Smooth muscle cell (in vitro differentiated cells): Measurements from ENCODE around the gene KRTAP10-2. TPM values are rescaled to one million over a fixed set of nuclear protein-coding genes. Genes with fewer than 3 reads are reported as not detected.
"Not testable (repeated sequence)": the region's sequence is repeated elsewhere in the genome, so short reads cannot be mapped to it uniquely, and the experiment has no call there.

Experiments
- DNase-seq: peaks from one replicate; lab custom pipeline; 2025; ENCODE audit not compliant: unreplicated experiment; lab: John Stamatoyannopoulos, UW
- H2AFZ ChIP-seq: fragments of 200-600 bp; sonication (generic); 2 replicates; pipeline ENCODE4 v1.6.0; 2016; ENCODE audit warnings: antibody characterized with exemption, low read depth, mild to moderate bottlenecking
- H3F3A ChIP-seq: fragments of 200-600 bp; sonication (generic); 2 replicates; pipeline ENCODE4 v1.6.0; 2017; ENCODE audit warnings: antibody characterized with exemption, low read depth
- H3K27ac ChIP-seq: fragments of 200-600 bp; sonication (generic); 2 replicates; pipeline ENCODE4 v1.5.1; 2016; ENCODE audit warnings: low read depth, mild to moderate bottlenecking
- H3K27me3 ChIP-seq: fragments of 200-600 bp; sonication (generic); 2 replicates; pipeline ENCODE4 v1.6.1; 2016; ENCODE audit warnings: low read depth, mild to moderate bottlenecking
- H3K36me3 ChIP-seq: fragments of 200-600 bp; sonication (generic); 2 replicates; pipeline ENCODE4 v1.5.1; 2016; ENCODE audit warnings: low read depth
- H3K4me1 ChIP-seq: fragments of 200-600 bp; sonication (generic); 2 replicates; pipeline ENCODE4 v1.5.1; 2016; ENCODE audit warnings: low read depth
- H3K4me2 ChIP-seq: fragments of 200-600 bp; sonication (generic); 2 replicates; pipeline ENCODE4 v1.6.0; 2016; ENCODE audit warnings: mild to moderate bottlenecking
- H3K4me3 ChIP-seq: fragments of 200-600 bp; sonication (generic); 2 replicates; pipeline ENCODE4 v1.5.1; 2016; ENCODE audit warnings: mild to moderate bottlenecking
- H3K79me2 ChIP-seq: fragments of 200-600 bp; sonication (generic); 2 replicates; pipeline ENCODE4 v1.6.0; 2016; ENCODE audit warnings: low read depth, mild to moderate bottlenecking
- H3K9ac ChIP-seq: fragments of 200-600 bp; sonication (generic); 2 replicates; pipeline ENCODE4 v1.6.0; 2016; ENCODE audit warnings: low read depth
- H3K9me3 ChIP-seq: fragments of 200-600 bp; sonication (generic); replicated peaks from 2 replicates; pipeline ENCODE4 v1.5.1; 2016; ENCODE audit warnings: low read depth
- H4K20me1 ChIP-seq: fragments of 200-600 bp; sonication (generic); 2 replicates; pipeline ENCODE4 v1.6.0; 2016; ENCODE audit warnings: low read depth
- WGBS: methylation state at CpG from one replicate; pipeline ENCODE4 v1.1.7; 2016; ENCODE audit warnings: low lambda C conversion rate; 5-methylcytosine and 5-hydroxymethylcytosine counted together
- polyA plus RNA-seq: library from polyadenylated mRNA; unstranded; fragments of >200 nt; fragmentation: Nextera tagmentation; extraction: Ambion mirVana; gene quantifications from 2 replicates; pipeline ENCODE4 v1.2.1, GENCODE V29; 2016
- total RNA-seq: library from RNA; depleted of rRNA; stranded (reverse); fragments of >200 nt; gene quantifications from 2 replicates; pipeline ENCODE4 v1.2.3, GENCODE V29; 2014
- TF ChIP-seq, protein P1 (sequence below): fragments of 200-600 bp; sonication (generic); IDR thresholded peaks from 2 replicates; pipeline ENCODE4 v1.5.1; 2017; ENCODE audit warnings: borderline replicate concordance, mild to moderate bottlenecking, antibody characterized with exemption; ENCODE audit not compliant: insufficient read depth, poor library complexity, severe bottlenecking

KRTAP10-2 gene
- total and polyA plus RNA-seq, 2 experiments from 2014 or later: not detected

- no peaks in the 10 kb centered on the region for H3K36me3 ChIP-seq
- no peaks in the 10 kb centered on the region for H3K9me3 ChIP-seq
- no peak for DNase-seq
- no peak overlapping the region for H3K4me3 ChIP-seq
- no peak overlapping the region for H3K4me2 ChIP-seq
- no peaks in the 10 kb centered on the region for H3F3A ChIP-seq
- H3K27ac ChIP-seq: no peak overlapping the region
- H3K27me3 ChIP-seq: no peaks in the 10 kb centered on the region
- TF ChIP-seq, protein P1, sequence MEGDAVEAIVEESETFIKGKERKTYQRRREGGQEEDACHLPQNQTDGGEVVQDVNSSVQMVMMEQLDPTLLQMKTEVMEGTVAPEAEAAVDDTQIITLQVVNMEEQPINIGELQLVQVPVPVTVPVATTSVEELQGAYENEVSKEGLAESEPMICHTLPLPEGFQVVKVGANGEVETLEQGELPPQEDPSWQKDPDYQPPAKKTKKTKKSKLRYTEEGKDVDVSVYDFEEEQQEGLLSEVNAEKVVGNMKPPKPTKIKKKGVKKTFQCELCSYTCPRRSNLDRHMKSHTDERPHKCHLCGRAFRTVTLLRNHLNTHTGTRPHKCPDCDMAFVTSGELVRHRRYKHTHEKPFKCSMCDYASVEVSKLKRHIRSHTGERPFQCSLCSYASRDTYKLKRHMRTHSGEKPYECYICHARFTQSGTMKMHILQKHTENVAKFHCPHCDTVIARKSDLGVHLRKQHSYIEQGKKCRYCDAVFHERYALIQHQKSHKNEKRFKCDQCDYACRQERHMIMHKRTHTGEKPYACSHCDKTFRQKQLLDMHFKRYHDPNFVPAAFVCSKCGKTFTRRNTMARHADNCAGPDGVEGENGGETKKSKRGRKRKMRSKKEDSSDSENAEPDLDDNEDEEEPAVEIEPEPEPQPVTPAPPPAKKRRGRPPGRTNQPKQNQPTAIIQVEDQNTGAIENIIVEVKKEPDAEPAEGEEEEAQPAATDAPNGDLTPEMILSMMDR: no peak
- no peaks in the 10 kb centered on the region for H3K79me2 ChIP-seq
- no peak overlapping the region for H2AFZ ChIP-seq
- H3K9ac ChIP-seq: no peak overlapping the region
- no peaks in the 10 kb centered on the region for H4K20me1 ChIP-seq
- WGBS: 95% methylated on average over 1 of the region's 1 CpG
- H3K4me1 ChIP-seq: no peaks in the 10 kb centered on the region
These were observed 12.8 kb upstream of the KRTAP10-2 start for GRCh38 chr21:44564099-44564498.

DNA sequence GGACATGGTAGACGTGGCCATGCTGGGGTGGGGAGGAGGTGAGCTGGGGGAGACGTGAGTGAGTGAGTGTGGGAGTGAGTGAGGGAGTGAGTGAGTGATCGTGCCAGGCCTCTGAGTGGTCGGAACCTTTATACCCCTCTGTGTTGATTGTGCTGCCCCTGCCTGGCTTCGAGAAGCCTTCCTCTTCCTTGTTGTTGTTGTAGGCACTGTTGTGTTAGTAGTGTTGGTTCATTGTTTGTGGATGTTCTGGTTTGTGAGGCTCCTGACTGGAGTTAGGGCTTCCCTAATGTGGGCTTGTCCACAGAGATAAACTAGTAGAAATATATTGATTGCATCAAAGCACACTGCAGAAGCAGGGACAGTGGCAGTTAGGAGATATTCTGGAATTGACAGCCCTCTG is 7.4 kb upstream of the KRTAP10-2 start, which contains the start of gene KRTAP10-3:
KRTAP10-3 (minus strand) TSS at position 101 of the 400 bp plus-strand sequence; CDS start at position 21, 80 bp downstream.
- Histone ChIP-seq H3K36me3 (no peaks in the 10 kb centered on the region), H4K20me1 (no peaks in the 10 kb centered on the region), H3K9me3 (no peaks in the 10 kb centered on the region), H3K27ac (no peak within 1 kb of the TSS), H3K4me1 (no peaks in the 10 kb centered on the region), H3K9ac (no peak within 1 kb of the TSS), H3K4me2 (no peak within 1 kb of the TSS), H3K79me2 (no peaks in the 10 kb centered on the region), H3F3A (no peaks in the 10 kb centered on the region), H2AFZ (no peak within 1 kb of the TSS), H3K27me3 (no peaks in the 10 kb centered on the region), H3K4me3 (no peak within 1 kb of the TSS)
- no peak for DNase-seq
- TF ChIP-seq, protein P1: no peak
- WGBS: 77% methylated on average over 5 of the region's 5 CpGs

DNA sequence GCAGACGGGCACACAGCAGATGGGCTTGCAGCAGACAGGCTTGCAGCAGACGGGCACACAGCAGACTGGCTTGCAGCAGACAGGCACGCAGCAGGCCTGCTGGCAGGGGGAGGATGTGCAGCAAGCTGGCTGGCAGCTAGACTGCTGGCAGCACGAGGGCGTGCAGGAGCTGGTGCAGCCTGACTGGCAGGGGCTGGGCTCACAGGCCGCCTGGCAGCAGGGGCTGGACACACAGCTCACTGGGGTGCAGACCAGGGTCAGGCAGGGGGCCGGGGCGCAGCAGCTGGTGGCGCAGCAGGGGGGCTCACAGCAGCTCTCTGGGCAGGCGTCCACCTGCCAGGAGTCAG is 7.0 kb upstream of the KRTAP10-2 start:
- H3K9ac ChIP-seq, H3F3A ChIP-seq, H3K9me3 ChIP-seq, H3K4me1 ChIP-seq, H3K4me3 ChIP-seq, H3K36me3 ChIP-seq, DNase-seq, H3K4me2 ChIP-seq, H3K27me3 ChIP-seq, H3K79me2 ChIP-seq, H3K27ac ChIP-seq, H2AFZ ChIP-seq, H4K20me1 ChIP-seq: not testable (repeated sequence)
- WGBS: 72% methylated on average over 10 of the region's 10 CpGs

DNA sequence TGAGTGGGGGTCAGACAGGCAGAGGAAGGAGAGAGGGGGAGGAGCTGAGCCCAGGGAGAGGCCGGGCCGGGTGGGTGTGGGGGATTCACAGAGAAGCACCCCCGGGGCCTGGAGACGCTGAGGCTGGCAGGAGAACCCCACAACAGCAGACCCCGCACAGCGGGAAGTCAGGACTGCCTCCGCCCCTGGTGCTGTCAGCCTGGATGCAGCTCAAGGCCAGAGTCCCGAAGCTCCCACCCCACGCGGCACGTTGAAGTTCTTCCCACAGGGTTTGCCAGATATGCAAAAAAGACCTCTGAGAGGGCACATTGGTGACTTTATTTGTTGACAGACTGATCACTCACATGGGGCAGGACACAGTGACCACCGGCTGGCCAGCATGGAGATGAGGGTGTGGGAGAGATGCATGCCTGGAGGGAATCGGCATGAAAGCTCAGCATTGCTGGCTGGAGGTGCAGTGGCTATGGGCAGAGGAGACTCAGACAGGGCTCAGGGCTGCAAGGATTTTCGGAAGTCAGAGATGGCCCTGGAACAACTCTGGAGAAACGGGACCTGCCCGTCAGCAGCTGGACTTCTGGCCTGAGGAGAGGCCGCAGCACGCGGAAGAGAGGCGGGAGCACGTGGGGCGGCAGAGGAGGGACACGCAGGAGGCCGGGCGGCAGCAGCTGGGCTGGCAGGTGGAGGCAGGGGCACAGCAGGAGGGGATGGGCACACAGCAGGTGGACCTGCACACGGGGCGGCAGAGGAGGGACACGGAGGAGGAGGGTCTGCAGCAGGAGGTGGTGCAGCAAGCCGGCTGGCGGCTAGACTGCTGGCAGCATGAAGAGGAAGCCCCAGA is 6.4 kb upstream of the KRTAP10-2 start:
- no peaks in the 10 kb centered on the region for H3K79me2 ChIP-seq
- no peaks in the 10 kb centered on the region for H3K4me1 ChIP-seq
- no peak overlapping the region for H3K9ac ChIP-seq
- 82% methylated on average over 28 of the region's 30 CpGs for WGBS
- H3K27ac ChIP-seq: no peak overlapping the region
- H3K36me3 ChIP-seq: no peaks in the 10 kb centered on the region
- H3K27me3 ChIP-seq: no peaks in the 10 kb centered on the region
- no peaks in the 10 kb centered on the region for H3F3A ChIP-seq
- no peak overlapping the region for H3K4me2 ChIP-seq
- no peak for DNase-seq
- H3K9me3 ChIP-seq: no peaks in the 10 kb centered on the region
- H4K20me1 ChIP-seq: no peaks in the 10 kb centered on the region
- TF ChIP-seq, protein P1: no peak
- no peak overlapping the region for H3K4me3 ChIP-seq
- no peak overlapping the region for H2AFZ ChIP-seq
